GM23338 (cell line): Measurements from ENCODE around the gene PROZ. TPM values are rescaled to one million over a fixed set of nuclear protein-coding genes. Genes with fewer than 3 reads are reported as not detected.

Experiments
- ATAC-seq: fragments of 200-7000 bp; cut with Tn5 transposase; 3 replicates; pipeline ENCODE4 v1.9.1; 2020
- DNase-seq: peaks from one replicate; pipeline ENCODE4 v3.0.0-alpha.2; 2015; ENCODE audit warnings: low spot score
- H2AFZ ChIP-seq: fragments of 200-600 bp; sonication (generic); 2 replicates; pipeline ENCODE4 v1.8.0; 2016; ENCODE audit warnings: antibody characterized with exemption, mild to moderate bottlenecking, moderate library complexity
- H3F3A ChIP-seq: fragments of 200-600 bp; sonication (generic); replicated peaks from 2 replicates; pipeline ENCODE4 v1.8.0; 2017; ENCODE audit warnings: antibody characterized with exemption, mixed run types, low read depth
- H3K27ac ChIP-seq: fragments of 200-600 bp; sonication (generic); 2 replicates; pipeline ENCODE4 v1.6.1; 2016; ENCODE audit warnings: low read depth
- H3K27me3 ChIP-seq: fragments of 200-600 bp; sonication (generic); 2 replicates; pipeline ENCODE4 v1.8.0; 2016; ENCODE audit warnings: mild to moderate bottlenecking, mixed run types, moderate library complexity; ENCODE audit not compliant: insufficient read depth
- H3K36me3 ChIP-seq: fragments of 200-600 bp; sonication (generic); 2 replicates; pipeline ENCODE4 v1.8.0; 2016; ENCODE audit warnings: mild to moderate bottlenecking; ENCODE audit not compliant: insufficient read depth
- H3K4me1 ChIP-seq: fragments of 200-600 bp; sonication (generic); 2 replicates; pipeline ENCODE4 v1.8.0; 2016; ENCODE audit warnings: mild to moderate bottlenecking, moderate library complexity; ENCODE audit not compliant: insufficient read depth
- H3K4me2 ChIP-seq: fragments of 200-600 bp; sonication (generic); 2 replicates; pipeline ENCODE4 v1.7.1; 2017; ENCODE audit warnings: mixed run types
- H3K4me3 ChIP-seq: fragments of 200-600 bp; sonication (generic); 2 replicates; pipeline ENCODE4 v1.6.1; 2016; ENCODE audit warnings: mixed run types
- H3K79me2 ChIP-seq: fragments of 200-600 bp; sonication (generic); replicated peaks from 2 replicates; pipeline ENCODE4 v1.8.0; 2017; ENCODE audit warnings: mild to moderate bottlenecking; ENCODE audit not compliant: insufficient read depth
- H3K9me2 ChIP-seq: fragments of 200-600 bp; sonication (generic); 2 replicates; pipeline ENCODE4 v1.8.0; 2017; ENCODE audit not compliant: insufficient read depth
- H4K20me1 ChIP-seq: fragments of 200-600 bp; sonication (generic); replicated peaks from 2 replicates; pipeline ENCODE4 v1.8.0; 2017; ENCODE audit warnings: mild to moderate bottlenecking; ENCODE audit not compliant: insufficient read depth
- H3K27ac Mint-ChIP-seq: 2 replicates; pipeline ENCODE4 v1.8.0; 2020; ENCODE audit warnings: inconsistent platforms, mild to moderate bottlenecking, moderate library complexity, mixed read lengths
- H3K27me3 Mint-ChIP-seq: 3 replicates; pipeline ENCODE4 v1.8.0; 2022; ENCODE audit warnings: low read depth, mild to moderate bottlenecking, moderate library complexity, mixed read lengths, inconsistent platforms; ENCODE audit not compliant: insufficient read depth, poor library complexity
- H3K36me3 Mint-ChIP-seq: 3 replicates; pipeline ENCODE4 v1.8.0; 2021; ENCODE audit warnings: low read depth, mild to moderate bottlenecking, inconsistent platforms, moderate library complexity, mixed read lengths
- H3K4me1 Mint-ChIP-seq: 3 replicates; pipeline ENCODE4 v1.8.0; 2020; ENCODE audit warnings: mild to moderate bottlenecking, inconsistent platforms, mixed read lengths
- H3K4me3 Mint-ChIP-seq: 3 replicates; pipeline ENCODE4 v1.8.0; 2021; ENCODE audit warnings: moderate library complexity, mild to moderate bottlenecking, inconsistent platforms, mixed read lengths
- H3K9me3 Mint-ChIP-seq: 3 replicates; pipeline ENCODE4 v1.8.0; 2020; ENCODE audit warnings: moderate library complexity, mild to moderate bottlenecking, inconsistent platforms, mixed read lengths
- CTCF ChIP-seq, 2 experiments: fragments of 200-600 bp in 1 of 2; sonication (generic) in 1 of 2; conservative IDR thresholded peaks; 2 replicates each; pipeline versions ENCODE4 v1.5.1 to v1.6.1; 2016 to 2017; ENCODE audit warnings: antibody characterized with exemption in 2 of 2, low read depth in 2 of 2, mild to moderate bottlenecking in 2 of 2, moderate library complexity in 1 of 2
- ETS1 ChIP-seq: IDR thresholded peaks from 2 replicates; pipeline ENCODE4 v1.6.1; 2016; ENCODE audit warnings: antibody characterized with exemption
- EZH2 ChIP-seq: fragments of 200-600 bp; sonication (generic); IDR thresholded peaks from one replicate; pipeline ENCODE4 v1.8.0; 2017; ENCODE audit warnings: antibody characterized with exemption, mild to moderate bottlenecking, low read depth; ENCODE audit not compliant: unreplicated experiment
- NANOG ChIP-seq: IDR thresholded peaks from 2 replicates; pipeline ENCODE4 v1.6.1; 2016; ENCODE audit warnings: antibody characterized with exemption, borderline replicate concordance
- REST ChIP-seq: IDR thresholded peaks from one replicate; pipeline ENCODE4 v1.6.1; 2018; ENCODE audit warnings: antibody characterized with exemption; ENCODE audit not compliant: unreplicated experiment
- STAT1 ChIP-seq: IDR thresholded peaks from one replicate; pipeline ENCODE4 v1.6.1; 2016; ENCODE audit warnings: antibody characterized with exemption; ENCODE audit not compliant: unreplicated experiment
- ZNF114 ChIP-seq: fragments of 250-450 bp; sonication (Bioruptor Pico); IDR thresholded peaks from 2 replicates; pipeline ENCODE4 v1.5.0; 2020; ENCODE audit warnings: mild to moderate bottlenecking, moderate library complexity
- ZNF462 ChIP-seq: fragments of 250-450 bp; sonication (Bioruptor Pico); IDR thresholded peaks from 2 replicates; pipeline ENCODE4 v1.5.0; 2020; ENCODE audit warnings: mild to moderate bottlenecking, moderate library complexity
- polyA plus RNA-seq: library from polyadenylated mRNA; unstranded; fragments of >200 nt; fragmentation: Nextera tagmentation; extraction: Ambion mirVana; gene quantifications from 2 replicates; pipeline ENCODE4 v1.2.1, GENCODE V29; 2016
- total RNA-seq: library from RNA; depleted of rRNA; stranded (reverse); fragments of >200 nt; shearing (Covaris generic); gene quantifications from 2 replicates; pipeline ENCODE4 v1.2.3, GENCODE V29; 2014

PROZ gene
- total and polyA plus RNA-seq, 2 experiments from 2014 or later = 0.53 TPM; not detected in 1

- TF ChIP-seq ZNF462 (no peak), NANOG (no peak), EZH2 (no peak), CTCF (conservative IDR thresholded peaks at IDR 0.05; ENCODE audit: low read depth in 2 of 2) (no peak)
These were observed 37.1 kb upstream of the PROZ start (continued) for GRCh38 chr13:113121183-113121927.

- H3K79me2 ChIP-seq = no peaks in the 10 kb centered on the region
- ATAC-seq = no peak
- H3F3A ChIP-seq = no peaks in the 10 kb centered on the region
- no peak for DNase-seq
- Mint-ChIP-seq H3K4me3 (no peak overlapping the region), H3K4me1 (peaks cover 11% of the 10 kb centered on the region), H3K9me3 (no peaks in the 10 kb centered on the region), H3K27me3 (peaks cover 14% of the 10 kb centered on the region), H3K36me3 (no peaks in the 10 kb centered on the region; the same call in 2 of the 3 replicates), H3K27ac (0 out of 2 replicates have a peak overlapping the region, but pooled peaks have one; percentile 60)
- no peak overlapping the region for H3K4me2 ChIP-seq
- no peaks in the 10 kb centered on the region for H3K9me2 ChIP-seq
- H3K27me3 ChIP-seq = no peaks in the 10 kb centered on the region
- H3K36me3 ChIP-seq = no peaks in the 10 kb centered on the region
- no peaks in the 10 kb centered on the region for H4K20me1 ChIP-seq
- no peak overlapping the region for H3K4me3 ChIP-seq
- H3K27ac ChIP-seq = no peak overlapping the region
- H3K4me1 ChIP-seq = no peaks in the 10 kb centered on the region
- H2AFZ ChIP-seq = peak overlapping the region; percentile 78; the same call in 1 of the 2 replicates
- TF ChIP-seq CTCF (conservative IDR thresholded peaks at IDR 0.05; ENCODE audit: low read depth in 2 of 2) = no peak
- no peak for TF ChIP-seq ZNF114 (CRISPR knock-in tag)
- no peak for TF ChIP-seq ETS1
- no peak for TF ChIP-seq EZH2
- no peak for TF ChIP-seq REST
- no peak for TF ChIP-seq STAT1
These were observed 36.4 kb upstream of the PROZ start for GRCh38 chr13:113121928-113122471.
